WTC11 (cell line): Measurements from ENCODE around the gene LRP1. TPM values are rescaled to one million over a fixed set of nuclear protein-coding genes. Genes with fewer than 3 reads are reported as not detected.

Experiments
- ATAC-seq: fragments of 200-7000 bp; cut with Tn5 transposase; 2 replicates; pipeline ENCODE4 v1.10.0; 2021; ENCODE audit warnings: mild to moderate bottlenecking, moderate library complexity
- CTCF ChIA-PET: fragments of 300-600 bp; sonication (Branson Sonifier 250); formaldehyde crosslinking; loops from one replicate; lab custom pipeline; 2021; ENCODE audit warnings: antibody characterized with exemption; lab: Charles Lee
- POLR2A ChIA-PET: fragments of 350-600 bp; sonication (Branson Sonifier 250); formaldehyde crosslinking; loops from one replicate; lab custom pipeline; 2021; ENCODE audit warnings: antibody characterized with exemption; lab: Charles Lee
- DNase-seq: peaks from one replicate; pipeline ENCODE4 v3.0.0; 2021; ENCODE audit warnings: low spot score
- H3K27ac Mint-ChIP-seq: 2 replicates; pipeline ENCODE4 v1.8.0; 2021; ENCODE audit warnings: mixed read lengths
- H3K27me3 Mint-ChIP-seq: 2 replicates; pipeline ENCODE4 v1.8.0; 2021; ENCODE audit warnings: low read depth, mild to moderate bottlenecking, moderate library complexity, mixed read lengths
- H3K36me3 Mint-ChIP-seq: 2 replicates; pipeline ENCODE4 v1.8.0; 2021; ENCODE audit warnings: mixed read lengths
- H3K4me1 Mint-ChIP-seq: 2 replicates; pipeline ENCODE4 v1.8.0; 2022; ENCODE audit warnings: mixed read lengths
- H3K4me3 Mint-ChIP-seq: 2 replicates; pipeline ENCODE4 v1.8.0; 2021; ENCODE audit warnings: mild to moderate bottlenecking, moderate library complexity, mixed read lengths
- H3K9me3 Mint-ChIP-seq: 2 replicates; pipeline ENCODE4 v1.8.0; 2021; ENCODE audit warnings: mixed read lengths
- ARID4B ChIP-seq: sonication (generic); formaldehyde crosslinking; IDR thresholded peaks from 2 replicates; pipeline ENCODE4 v1.8.0; 2023; ENCODE audit warnings: missing genetic modification reagents, mild to moderate bottlenecking, borderline replicate concordance
- CDX4 ChIP-seq: fragments of 250-450 bp; sonication (Bioruptor Pico); IDR thresholded peaks from 2 replicates; pipeline ENCODE4 v1.9.0; 2021; ENCODE audit warnings: moderate library complexity, mild to moderate bottlenecking, inconsistent platforms, borderline replicate concordance
- CREM ChIP-seq: sonication (generic); formaldehyde crosslinking; IDR thresholded peaks from 2 replicates; pipeline ENCODE4 v1.8.1; 2022; ENCODE audit warnings: mild to moderate bottlenecking, missing genetic modification reagents, moderate library complexity
- FOXP1 ChIP-seq: sonication (generic); formaldehyde crosslinking; IDR thresholded peaks from 2 replicates; pipeline ENCODE4 v1.8.0; 2022; ENCODE audit warnings: missing genetic modification reagents, mild to moderate bottlenecking, moderate library complexity, borderline replicate concordance
- GRHL2 ChIP-seq: fragments of 250-450 bp; sonication (Bioruptor Pico); IDR thresholded peaks from 2 replicates; pipeline ENCODE4 v1.8.0; 2022; ENCODE audit warnings: mild to moderate bottlenecking, moderate library complexity; ENCODE audit not compliant: insufficient replicate concordance, severe bottlenecking
- HMGXB4 ChIP-seq: sonication (generic); formaldehyde crosslinking; IDR thresholded peaks from 2 replicates; pipeline ENCODE4 v1.8.1; 2023; ENCODE audit warnings: mild to moderate bottlenecking, moderate library complexity, missing genetic modification reagents
- JUN ChIP-seq: sonication (generic); formaldehyde crosslinking; IDR thresholded peaks from 2 replicates; pipeline ENCODE4 v1.8.0; 2023; ENCODE audit warnings: mild to moderate bottlenecking, missing genetic modification reagents
- MLX ChIP-seq: sonication (generic); formaldehyde crosslinking; IDR thresholded peaks from 2 replicates; pipeline ENCODE4 v1.8.1; 2023; ENCODE audit warnings: mild to moderate bottlenecking, missing genetic modification reagents, moderate library complexity
- NFATC4 ChIP-seq: fragments of 250-450 bp; sonication (Bioruptor Pico); IDR thresholded peaks from 2 replicates; pipeline ENCODE4 v1.9.0; 2021; ENCODE audit warnings: mild to moderate bottlenecking
- NFE2L1 ChIP-seq: sonication (generic); formaldehyde crosslinking; IDR thresholded peaks from 2 replicates; pipeline ENCODE4 v1.8.1; 2023; ENCODE audit warnings: missing genetic modification reagents
- RELA ChIP-seq: sonication (generic); formaldehyde crosslinking; IDR thresholded peaks from 2 replicates; pipeline ENCODE4 v1.8.1; 2022; ENCODE audit warnings: missing genetic modification reagents, mild to moderate bottlenecking, borderline replicate concordance
- SP1 ChIP-seq: sonication (generic); formaldehyde crosslinking; conservative IDR thresholded peaks from 2 replicates; pipeline ENCODE4 v1.8.1; 2022; ENCODE audit warnings: missing genetic modification reagents
- TCF7 ChIP-seq: sonication (generic); formaldehyde crosslinking; IDR thresholded peaks from 2 replicates; pipeline ENCODE4 v1.8.0; 2022; ENCODE audit warnings: mild to moderate bottlenecking, low read depth, missing genetic modification reagents, moderate library complexity
- USF1 ChIP-seq: sonication (generic); formaldehyde crosslinking; IDR thresholded peaks from 2 replicates; pipeline ENCODE4 v1.8.0; 2022; ENCODE audit warnings: mild to moderate bottlenecking, missing genetic modification reagents
- ZNF219 ChIP-seq: sonication (generic); formaldehyde crosslinking; IDR thresholded peaks from 2 replicates; pipeline ENCODE4 v1.8.0; 2023; ENCODE audit warnings: missing genetic modification reagents, mild to moderate bottlenecking, borderline replicate concordance
- ZNF263 ChIP-seq: sonication (generic); formaldehyde crosslinking; IDR thresholded peaks from 2 replicates; pipeline ENCODE4 v1.8.1; 2022; ENCODE audit warnings: low read depth, mild to moderate bottlenecking, moderate library complexity, missing genetic modification reagents
- ZNF416 ChIP-seq: fragments of 250-450 bp; sonication (Bioruptor Pico); IDR thresholded peaks from 2 replicates; pipeline ENCODE4 v1.9.0; 2021; ENCODE audit warnings: mild to moderate bottlenecking, inconsistent platforms
- ZNF532 ChIP-seq: fragments of 250-450 bp; sonication (Bioruptor Pico); IDR thresholded peaks from 2 replicates; pipeline ENCODE4 v1.9.0; 2021; ENCODE audit warnings: mild to moderate bottlenecking, borderline replicate concordance
- ZNF671 ChIP-seq: fragments of 250-450 bp; sonication (Bioruptor Pico); IDR thresholded peaks from 2 replicates; pipeline ENCODE4 v1.8.0; 2021; ENCODE audit warnings: mild to moderate bottlenecking
- total RNA-seq: library from RNA; stranded (reverse); gene quantifications from 3 replicates; pipeline ENCODE4 v1.2.3, GENCODE V29; 2021

LRP1 gene
- total RNA-seq, 1 experiment from 2014 or later, result 120 TPM

- TF ChIP-seq ZNF416 (CRISPR knock-in tag), result peak; percentile 61; the same call in 1 of the 2 replicates
- peak; percentile 43; the same call in 1 of the 2 replicates for TF ChIP-seq HMGXB4
- TF ChIP-seq CDX4, result no peak
- TF ChIP-seq ZNF671 (CRISPR knock-in tag), result peak; percentile 66; the same call in 1 of the 2 replicates
- peak; percentile 32; the same call in 1 of the 2 replicates for TF ChIP-seq CREM (CRISPR knock-in tag)
- TF ChIP-seq MLX (CRISPR knock-in tag), result no peak
- TF ChIP-seq NFATC4 (CRISPR knock-in tag), result peak; percentile 75; the same call in 1 of the 2 replicates
- TF ChIP-seq ZNF263 (CRISPR knock-in tag), result peak; percentile 73; the same call in 1 of the 2 replicates
- no peak for TF ChIP-seq NFE2L1 (CRISPR knock-in tag)
- peak; percentile 38; the same call in 1 of the 2 replicates for TF ChIP-seq FOXP1
- TF ChIP-seq ARID4B, result no peak
- 0 out of 2 replicates have a peak, but pooled peaks have one; percentile 15 for TF ChIP-seq JUN (CRISPR knock-in tag)
- TF ChIP-seq ZNF219 (CRISPR knock-in tag), result no peak
These were observed 108.1 kb downstream of the LRP1 start (continued) for GRCh38 chr12:57236201-57236924.

- H3K4me3 Mint-ChIP-seq, result peak overlapping the region; percentile 84
- no peak for ATAC-seq
- H3K36me3 Mint-ChIP-seq, result peaks cover 23% of the 10 kb centered on the region
- H3K27ac Mint-ChIP-seq, result no peak overlapping the region
- DNase-seq, result peak; percentile 28
- no peaks in the 10 kb centered on the region for H3K9me3 Mint-ChIP-seq
- peaks cover 57% of the 10 kb centered on the region for H3K4me1 Mint-ChIP-seq
- ChIA-PET CTCF (interaction anchor here (0.5 to 18.5 kb wide), 5 partner anchors 11 to 380 kb away, joined by 3 to 660 read pairs (median 16); partner anchors contain the start of genes NXPH4 and SHMT2), POLR2A (interaction anchor here (0.6 to 9.7 kb wide), 6 partner anchors 7 to 24 kb away, joined by 3 to 97 read pairs (median 12); partner anchors contain the start of genes NXPH4 and SHMT2)
- H3K27me3 Mint-ChIP-seq, result peaks cover 78% of the 10 kb centered on the region
- TF ChIP-seq GRHL2 (CRISPR knock-in tag) (no peak), RELA (no peak), TCF7 (CRISPR knock-in tag) (no peak), SP1 (CRISPR knock-in tag) (no peak), USF1 (CRISPR knock-in tag) (no peak), ZNF532 (CRISPR knock-in tag) (no peak)
These were observed 108.8 kb downstream of the LRP1 start for GRCh38 chr12:57236925-57237595.
